ENCODE measurements around the gene CAPZA2.
"Not testable (repeated sequence)": the region's sequence is repeated elsewhere in the genome, so short reads cannot be mapped to it uniquely, and the experiment has no call there.

- not testable (repeated sequence) for TF ChIP-seq EZH2 (IDR thresholded peaks at IDR 0.05; ENCODE audit: insufficient read depth, poor library complexity, severe bottlenecking); EZH2phosphoT487 (IDR thresholded peaks at IDR 0.05; ENCODE audit: insufficient read depth, low read depth)
Observed at GRCh38 chr7:116821647-116822046, 40.7 kb upstream of the CAPZA2 start.
